WTC11 (cell line): ENCODE measurements around the gene ADAM12. TPM values are rescaled to one million over a fixed set of nuclear protein-coding genes. Genes with fewer than 3 reads are reported as not detected.

Source experiments
- ATAC-seq: fragments of 200-7000 bp; cut with Tn5 transposase; 2 replicates; pipeline ENCODE4 v1.10.0; 2021; ENCODE audit warnings: mild to moderate bottlenecking, moderate library complexity
- CTCF ChIA-PET: fragments of 300-600 bp; sonication (Branson Sonifier 250); formaldehyde crosslinking; loops from one replicate; lab custom pipeline; 2021; ENCODE audit warnings: antibody characterized with exemption; lab: Charles Lee
- POLR2A ChIA-PET: fragments of 350-600 bp; sonication (Branson Sonifier 250); formaldehyde crosslinking; loops from one replicate; lab custom pipeline; 2021; ENCODE audit warnings: antibody characterized with exemption; lab: Charles Lee
- DNase-seq: peaks from one replicate; pipeline ENCODE4 v3.0.0; 2021; ENCODE audit warnings: low spot score
- H3K27ac Mint-ChIP-seq: 2 replicates; pipeline ENCODE4 v1.8.0; 2021; ENCODE audit warnings: mixed read lengths
- H3K27me3 Mint-ChIP-seq: 2 replicates; pipeline ENCODE4 v1.8.0; 2021; ENCODE audit warnings: low read depth, mild to moderate bottlenecking, moderate library complexity, mixed read lengths
- H3K36me3 Mint-ChIP-seq: 2 replicates; pipeline ENCODE4 v1.8.0; 2021; ENCODE audit warnings: mixed read lengths
- H3K4me1 Mint-ChIP-seq: 2 replicates; pipeline ENCODE4 v1.8.0; 2022; ENCODE audit warnings: mixed read lengths
- H3K4me3 Mint-ChIP-seq: 2 replicates; pipeline ENCODE4 v1.8.0; 2021; ENCODE audit warnings: mild to moderate bottlenecking, moderate library complexity, mixed read lengths
- H3K9me3 Mint-ChIP-seq: 2 replicates; pipeline ENCODE4 v1.8.0; 2021; ENCODE audit warnings: mixed read lengths
- ATF3 ChIP-seq: sonication (generic); formaldehyde crosslinking; conservative IDR thresholded peaks from 2 replicates; pipeline ENCODE4 v1.8.1; 2022; ENCODE audit warnings: mild to moderate bottlenecking, missing genetic modification reagents
- CBFB ChIP-seq: sonication (generic); formaldehyde crosslinking; IDR thresholded peaks from 2 replicates; pipeline ENCODE4 v1.8.1; 2022; ENCODE audit warnings: mild to moderate bottlenecking, low read depth, missing genetic modification reagents
- E2F1 ChIP-seq: sonication (generic); formaldehyde crosslinking; IDR thresholded peaks from 2 replicates; pipeline ENCODE4 v1.8.0; 2022; ENCODE audit warnings: mild to moderate bottlenecking, missing genetic modification reagents
- E2F4 ChIP-seq: sonication (generic); formaldehyde crosslinking; IDR thresholded peaks from 2 replicates; pipeline ENCODE4 v1.8.1; 2022; ENCODE audit warnings: low read depth, mild to moderate bottlenecking, moderate library complexity, missing genetic modification reagents, borderline replicate concordance
- EMX1 ChIP-seq: fragments of 250-450 bp; sonication (Bioruptor Pico); IDR thresholded peaks from 2 replicates; pipeline ENCODE4 v1.8.0; 2021; ENCODE audit warnings: mild to moderate bottlenecking
- ERG ChIP-seq: fragments of 250-450 bp; sonication (Bioruptor Pico); IDR thresholded peaks from 2 replicates; pipeline ENCODE4 v1.8.0; 2021; ENCODE audit warnings: mild to moderate bottlenecking
- HMGA2 ChIP-seq: fragments of 250-450 bp; sonication (Bioruptor Pico); IDR thresholded peaks from 2 replicates; pipeline ENCODE4 v1.4.0; 2021; ENCODE audit warnings: mild to moderate bottlenecking, moderate library complexity
- MAX ChIP-seq: sonication (generic); formaldehyde crosslinking; IDR thresholded peaks from 2 replicates; pipeline ENCODE4 v1.8.0; 2022; ENCODE audit warnings: mild to moderate bottlenecking, missing genetic modification reagents
- MXD4 ChIP-seq: fragments of 250-450 bp; sonication (Bioruptor Pico); IDR thresholded peaks from 2 replicates; pipeline ENCODE4 v1.8.0; 2021; ENCODE audit warnings: mild to moderate bottlenecking, moderate library complexity, borderline replicate concordance
- MYBL2 ChIP-seq: sonication (generic); formaldehyde crosslinking; IDR thresholded peaks from 2 replicates; pipeline ENCODE4 v1.8.1; 2023; ENCODE audit warnings: mild to moderate bottlenecking, moderate library complexity, missing genetic modification reagents
- NR1H2 ChIP-seq: sonication (generic); formaldehyde crosslinking; IDR thresholded peaks from 2 replicates; pipeline ENCODE4 v1.9.0; 2021; ENCODE audit warnings: mild to moderate bottlenecking, moderate library complexity, missing genetic modification reagents
- NR2C2 ChIP-seq: sonication (generic); formaldehyde crosslinking; IDR thresholded peaks from 2 replicates; pipeline ENCODE4 v1.8.0; 2022; ENCODE audit warnings: mild to moderate bottlenecking, missing genetic modification reagents
- OVOL2 ChIP-seq: fragments of 250-450 bp; sonication (Bioruptor Pico); IDR thresholded peaks from 2 replicates; pipeline ENCODE4 v1.9.0; 2021; ENCODE audit warnings: mild to moderate bottlenecking, borderline replicate concordance
- RELA ChIP-seq: sonication (generic); formaldehyde crosslinking; IDR thresholded peaks from 2 replicates; pipeline ENCODE4 v1.8.1; 2022; ENCODE audit warnings: missing genetic modification reagents, mild to moderate bottlenecking, borderline replicate concordance
- RORB ChIP-seq: fragments of 250-450 bp; sonication (Bioruptor Pico); IDR thresholded peaks from 2 replicates; pipeline ENCODE4 v1.9.0; 2021; ENCODE audit warnings: mild to moderate bottlenecking
- SMAD3 ChIP-seq: sonication (generic); formaldehyde crosslinking; IDR thresholded peaks from 2 replicates; pipeline ENCODE4 v1.8.0; 2022; ENCODE audit warnings: missing genetic modification reagents, mild to moderate bottlenecking, borderline replicate concordance
- SOX15 ChIP-seq: fragments of 250-450 bp; sonication (Bioruptor Pico); IDR thresholded peaks from 2 replicates; pipeline ENCODE4 v1.9.0; 2021; ENCODE audit warnings: mild to moderate bottlenecking
- SP1 ChIP-seq: sonication (generic); formaldehyde crosslinking; conservative IDR thresholded peaks from 2 replicates; pipeline ENCODE4 v1.8.1; 2022; ENCODE audit warnings: missing genetic modification reagents
- TEAD4 ChIP-seq: sonication (generic); formaldehyde crosslinking; IDR thresholded peaks from 2 replicates; pipeline ENCODE4 v1.8.0; 2022; ENCODE audit warnings: mild to moderate bottlenecking, missing genetic modification reagents
- TP53 ChIP-seq: sonication (generic); formaldehyde crosslinking; IDR thresholded peaks from 2 replicates; pipeline ENCODE4 v1.8.1; 2023; ENCODE audit warnings: mild to moderate bottlenecking, missing genetic modification reagents
- ZBTB43 ChIP-seq: sonication (generic); formaldehyde crosslinking; IDR thresholded peaks from 2 replicates; pipeline ENCODE4 v1.8.1; 2023; ENCODE audit warnings: mild to moderate bottlenecking, missing genetic modification reagents
- ZNF121 ChIP-seq: sonication (generic); formaldehyde crosslinking; IDR thresholded peaks from 2 replicates; pipeline ENCODE4 v1.8.0; 2023; ENCODE audit warnings: missing genetic modification reagents
- ZNF232 ChIP-seq: sonication (generic); formaldehyde crosslinking; IDR thresholded peaks from 2 replicates; pipeline ENCODE4 v1.8.0; 2022; ENCODE audit warnings: mild to moderate bottlenecking, missing genetic modification reagents
- ZNF263 ChIP-seq: sonication (generic); formaldehyde crosslinking; IDR thresholded peaks from 2 replicates; pipeline ENCODE4 v1.8.1; 2022; ENCODE audit warnings: low read depth, mild to moderate bottlenecking, moderate library complexity, missing genetic modification reagents
- ZNF281 ChIP-seq: sonication (generic); formaldehyde crosslinking; IDR thresholded peaks from 2 replicates; pipeline ENCODE4 v1.8.0; 2023; ENCODE audit warnings: mild to moderate bottlenecking, missing genetic modification reagents
- ZNF425 ChIP-seq: fragments of 250-450 bp; sonication (Bioruptor Pico); conservative IDR thresholded peaks from 2 replicates; pipeline ENCODE4 v1.9.0; 2021; ENCODE audit warnings: mild to moderate bottlenecking
- total RNA-seq: library from RNA; stranded (reverse); gene quantifications from 3 replicates; pipeline ENCODE4 v1.2.3, GENCODE V29; 2021

The ADAM12 gene
- total RNA-seq, 1 experiment from 2014 or later: 0.22 TPM

GRCh38 chr10:126041804-126042231 is 346.5 kb downstream of the ADAM12 start:
- CTCF ChIA-PET: no interaction called here
- Mint-ChIP-seq H3K36me3 (no peaks in the 10 kb centered on the region), H3K27me3 (no peaks in the 10 kb centered on the region), H3K4me1 (peaks cover 19% of the 10 kb centered on the region), H3K27ac (no peak overlapping the region), H3K9me3 (no peaks in the 10 kb centered on the region), H3K4me3 (no peak overlapping the region)
- peak; percentile 74 for ATAC-seq
- POLR2A ChIA-PET: no interaction called here
- TF ChIP-seq MYBL2 (no peak), CBFB (CRISPR knock-in tag) (no peak), MXD4 (CRISPR knock-in tag) (no peak), NR1H2 (CRISPR knock-in tag) (no peak), E2F1 (CRISPR knock-in tag) (no peak), EMX1 (CRISPR knock-in tag) (no peak), RORB (CRISPR knock-in tag) (no peak)
- DNase-seq: peak; percentile 34

GRCh38 chr10:126041117-126041516 is 347.2 kb downstream of the ADAM12 start:
- Mint-ChIP-seq H3K4me3 (no peak overlapping the region), H3K9me3 (no peaks in the 10 kb centered on the region), H3K4me1 (peaks cover 19% of the 10 kb centered on the region), H3K27me3 (no peaks in the 10 kb centered on the region), H3K27ac (no peak overlapping the region; the same call in 1 of the 2 replicates), H3K36me3 (no peaks in the 10 kb centered on the region)
- POLR2A ChIA-PET: no interaction called here
- DNase-seq (no peak), ATAC-seq (no peak)
- CTCF ChIA-PET: no interaction called here
- TF ChIP-seq CBFB (CRISPR knock-in tag) (no peak), ZNF425 (CRISPR knock-in tag) (no peak), E2F4 (CRISPR knock-in tag) (no peak), ZNF232 (CRISPR knock-in tag) (no peak), RELA (CRISPR knock-in tag) (no peak), OVOL2 (no peak), SMAD3 (CRISPR knock-in tag) (no peak), SOX15 (CRISPR knock-in tag) (no peak), ZNF263 (CRISPR knock-in tag) (no peak), TP53 (no peak), MAX (CRISPR knock-in tag) (no peak), ATF3 (CRISPR knock-in tag) (no peak), SP1 (CRISPR knock-in tag) (no peak), NR2C2 (CRISPR knock-in tag) (no peak), ERG (CRISPR knock-in tag) (no peak), TEAD4 (CRISPR knock-in tag) (no peak), HMGA2 (CRISPR knock-in tag) (no peak), ZNF121 (CRISPR knock-in tag) (no peak), ZNF281 (CRISPR knock-in tag) (no peak), ZBTB43 (no peak)
